GM04504 (cell line): ENCODE measurements around the gene ARHGEF17.

Experiments used
- DNase-seq: peaks from one replicate; pipeline ENCODE4 v3.0.0-alpha.2; 2012; ENCODE audit warnings: low read depth

The ARHGEF17 gene

DNA sequence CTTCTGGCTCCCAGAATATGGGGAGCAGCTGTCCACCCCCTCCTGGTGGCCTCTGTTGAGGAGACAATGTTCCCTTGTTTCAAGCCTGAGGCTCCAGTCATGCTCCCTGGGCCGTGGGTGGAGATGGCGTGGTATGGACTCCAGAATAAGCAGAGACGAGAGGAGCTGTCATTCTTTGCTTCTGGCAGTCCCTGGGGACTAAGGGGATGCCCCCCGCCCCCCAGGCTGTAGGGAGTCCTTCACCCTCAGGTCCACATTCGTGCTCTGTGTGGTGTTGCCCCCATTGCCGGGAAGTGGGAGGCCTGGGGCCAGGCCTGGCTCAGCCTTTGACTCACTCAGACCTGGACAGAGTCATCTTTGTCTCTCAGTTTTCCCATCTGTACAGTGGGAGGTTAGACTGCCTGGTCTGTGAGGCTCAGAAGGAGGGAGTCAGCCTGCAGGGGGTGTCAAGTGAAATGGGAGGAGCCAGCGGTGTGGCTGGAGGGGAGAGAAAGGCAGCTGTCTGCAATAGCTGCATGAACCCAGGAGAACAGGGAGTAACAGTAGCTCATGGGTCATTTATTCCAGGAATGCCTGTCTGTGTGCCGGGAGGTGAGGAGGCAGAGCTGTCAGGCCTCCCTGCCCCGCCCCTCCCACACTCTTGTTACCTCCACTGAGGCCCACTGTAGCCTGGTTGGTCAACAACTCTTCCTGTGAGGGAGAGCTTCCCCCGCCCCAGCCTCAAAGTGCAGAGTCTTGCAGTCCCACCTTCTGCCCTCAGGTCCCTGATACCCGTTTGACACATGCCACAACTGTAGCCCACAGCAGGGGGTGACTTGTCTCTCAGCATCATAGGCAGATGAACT lies 6.3 kb downstream of the ARHGEF17 start:
- no peak for DNase-seq

DNA sequence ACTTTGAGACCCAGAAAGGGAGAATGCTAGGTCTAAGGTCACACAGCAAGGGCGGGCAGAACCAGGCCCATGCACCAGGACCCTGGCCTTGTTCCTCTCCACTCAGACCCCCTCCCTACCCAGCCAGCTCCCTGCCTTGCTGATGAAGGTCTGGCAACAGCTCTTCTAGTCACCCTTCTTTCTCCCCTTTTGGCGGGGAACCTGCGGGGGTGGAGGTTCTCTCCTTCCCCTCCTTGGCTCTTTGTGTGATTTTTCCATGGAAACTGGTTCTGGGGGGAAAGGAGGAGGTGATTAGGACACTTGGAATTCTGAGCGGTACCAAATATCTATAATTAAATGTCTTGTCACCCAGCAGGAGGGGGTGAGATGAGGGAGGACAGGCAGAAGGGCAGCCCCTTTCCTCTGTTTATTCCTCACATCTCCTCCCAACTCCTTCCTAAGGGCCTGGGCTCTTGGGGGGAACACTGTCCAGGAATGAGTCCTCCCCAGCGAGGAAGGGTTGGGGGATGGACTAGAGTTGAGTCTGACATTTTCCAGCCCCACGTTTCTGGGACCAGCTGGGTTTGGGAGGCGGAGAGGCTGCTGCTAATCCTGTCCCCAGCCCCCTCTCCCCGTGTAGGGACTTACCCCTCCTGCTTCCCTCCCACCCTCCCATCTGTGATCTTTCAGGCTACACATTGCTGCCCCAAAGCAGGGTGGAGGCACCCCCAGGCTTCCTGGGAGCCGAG lies 7.4 kb downstream of the ARHGEF17 start:
- no peak for DNase-seq

DNA sequence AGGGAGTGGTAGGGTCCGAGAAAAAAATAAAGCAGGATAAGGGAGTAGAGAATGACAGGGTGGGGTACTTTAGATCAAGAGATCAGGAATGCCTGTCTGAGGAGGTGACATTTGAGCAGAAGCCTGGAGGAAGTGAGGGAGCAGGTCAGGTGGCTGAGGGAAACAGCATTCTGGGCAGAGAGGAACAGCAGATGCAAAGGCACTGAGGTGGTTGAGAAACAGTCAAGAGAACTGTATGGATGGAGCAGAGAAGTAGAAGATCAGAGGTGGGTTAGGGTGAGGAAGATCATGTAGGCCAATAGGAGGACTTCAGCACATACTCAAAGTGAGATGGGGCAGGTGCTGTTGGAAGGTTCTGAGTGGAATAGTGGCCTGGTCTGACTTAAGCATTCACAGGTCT lies 8.3 kb downstream of the ARHGEF17 start:
- DNase-seq = no peak

DNA sequence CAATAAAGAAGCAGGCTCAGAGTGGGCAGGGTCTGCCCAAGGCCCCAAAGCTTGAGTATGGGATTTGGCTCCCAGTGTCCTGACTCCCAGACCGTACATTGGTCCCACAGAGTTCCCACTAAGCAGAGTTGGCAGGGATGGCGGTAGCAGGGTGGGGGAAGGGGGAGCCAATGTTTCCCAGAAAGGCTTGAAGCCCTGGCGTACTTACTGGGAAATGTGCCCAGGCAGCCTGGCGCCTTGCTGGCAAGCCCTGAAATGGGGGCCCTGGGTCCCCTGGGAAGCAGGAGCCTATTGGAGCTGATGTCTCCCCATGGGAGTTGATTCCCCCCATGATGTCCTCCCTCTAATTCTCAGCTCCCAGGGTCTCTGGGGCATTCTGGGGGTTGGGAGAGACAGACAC lies 9.3 kb downstream of the ARHGEF17 start:
- DNase-seq = no peak

- DNase-seq = no peak
Measured at GRCh38 chr11:73317803-73318202, 9.7 kb downstream of the ARHGEF17 start.

- no peak for DNase-seq
Measured at GRCh38 chr11:73318501-73319011, 10.5 kb downstream of the ARHGEF17 start.

DNA sequence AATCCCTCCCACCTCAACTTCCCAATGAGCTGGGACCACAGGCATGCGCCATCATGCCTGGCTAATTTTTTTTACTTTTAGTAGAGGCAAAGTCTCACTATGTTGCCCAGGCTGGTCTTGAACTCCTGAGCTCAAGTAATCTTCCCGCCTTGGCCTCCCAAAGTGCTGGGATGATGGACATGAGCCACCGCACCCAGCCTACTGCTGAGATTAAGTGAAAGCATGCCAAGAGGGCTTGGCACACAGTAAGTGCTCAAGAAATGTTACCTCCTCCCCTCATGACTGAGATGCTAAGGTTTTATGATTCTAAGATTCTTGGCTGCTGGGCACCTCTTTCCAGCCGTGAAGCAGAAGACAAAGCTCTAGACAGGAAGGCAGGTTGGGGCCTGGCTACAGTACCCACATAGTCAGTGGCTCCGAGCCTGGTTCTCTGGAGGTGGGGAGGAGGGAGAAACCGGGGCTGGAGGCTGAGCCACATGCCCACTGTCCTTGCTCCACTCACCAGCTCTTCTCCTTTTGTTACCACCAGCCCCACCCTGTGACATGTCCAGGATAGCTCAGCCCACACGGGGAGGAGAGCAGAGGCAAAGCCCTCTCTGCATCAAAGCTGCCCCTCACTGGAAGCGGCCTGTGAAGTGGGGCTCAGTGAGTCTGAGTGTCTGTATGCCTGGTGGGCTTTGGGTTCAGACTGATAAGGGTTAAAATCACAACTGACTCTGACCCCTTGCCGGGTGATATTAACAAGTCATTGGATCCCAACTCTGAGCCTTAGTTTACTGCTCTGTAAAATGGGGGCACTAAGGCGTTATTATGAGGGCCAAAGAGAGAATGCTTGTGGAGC lies 12.9 kb downstream of the ARHGEF17 start:
- no peak for DNase-seq

- peak; percentile 49 for DNase-seq
Measured at GRCh38 chr11:73321604-73322381, 13.7 kb downstream of the ARHGEF17 start.

GRCh38 chr11:73322382-73323306 lies 14.6 kb downstream of the ARHGEF17 start:
- DNase-seq = no peak

- peak; percentile 63 for DNase-seq
Measured at GRCh38 chr11:73323464-73323863, 15.4 kb downstream of the ARHGEF17 start.

- no peak for DNase-seq
Measured at GRCh38 chr11:73324116-73324515, 16.0 kb downstream of the ARHGEF17 start.

DNA sequence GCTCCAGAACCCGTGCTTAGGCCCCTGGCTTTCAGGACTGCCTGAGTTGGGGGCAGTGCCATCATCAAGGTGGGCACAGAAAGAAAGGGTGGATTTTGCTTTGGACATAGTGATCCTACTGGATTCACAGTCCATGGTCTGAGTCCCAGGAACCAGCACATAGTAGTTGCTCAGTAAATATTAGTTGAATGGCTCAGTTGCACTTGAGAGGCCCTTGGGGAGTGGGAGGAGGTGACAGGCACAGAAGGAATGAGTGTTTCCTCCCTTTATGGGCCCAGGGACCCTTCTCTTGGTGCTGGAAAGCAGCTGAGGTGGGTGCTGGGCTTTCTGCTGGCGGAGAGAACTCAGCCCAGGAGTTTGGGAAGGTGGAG lies 16.6 kb downstream of the ARHGEF17 start:
- DNase-seq = no peak

DNA sequence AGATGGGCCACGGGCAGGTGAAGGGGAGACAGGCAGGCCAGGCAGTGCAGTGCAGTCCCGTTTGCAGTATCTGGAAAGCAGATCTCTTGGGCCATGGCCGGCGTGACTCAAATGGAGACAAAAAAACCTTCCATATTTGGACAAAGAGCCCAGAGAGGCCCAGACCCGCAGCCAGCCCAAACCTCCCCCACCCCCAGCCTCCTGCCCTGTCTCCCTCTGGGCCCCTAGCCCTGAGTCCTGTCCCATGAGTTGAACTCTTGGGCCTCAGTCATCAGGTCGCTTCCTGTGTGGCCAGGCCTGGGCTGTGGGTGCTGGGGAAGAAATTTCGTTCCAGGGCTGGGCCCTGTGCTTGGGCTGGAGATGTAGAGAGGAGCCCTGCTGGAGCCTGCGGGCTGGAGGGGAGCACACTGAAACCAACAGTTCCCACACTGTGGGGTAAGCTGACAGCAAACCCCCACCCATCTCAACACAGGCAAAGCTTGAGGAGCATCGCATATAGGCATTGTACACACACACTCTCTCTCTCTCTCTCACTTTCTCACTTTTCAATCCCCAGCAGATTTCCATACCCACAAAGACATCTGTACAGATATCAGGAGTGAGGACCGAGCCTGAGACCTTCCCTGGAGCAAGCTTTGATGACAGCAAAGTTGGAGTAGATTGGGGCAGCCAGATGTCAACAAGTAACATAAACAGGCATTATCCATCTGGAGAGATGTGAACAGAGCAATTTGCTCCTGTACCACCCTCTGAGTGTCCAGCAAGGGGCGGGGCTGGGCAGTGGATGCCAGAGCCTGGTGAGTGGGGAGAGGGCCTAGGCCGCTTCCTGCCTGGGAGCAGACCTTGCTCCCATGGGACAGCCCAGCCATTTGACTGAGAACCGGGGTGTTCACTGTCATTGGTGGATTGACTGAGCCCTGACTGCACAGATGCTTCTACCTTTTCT lies 17.2 kb downstream of the ARHGEF17 start:
- no peak for DNase-seq

DNA sequence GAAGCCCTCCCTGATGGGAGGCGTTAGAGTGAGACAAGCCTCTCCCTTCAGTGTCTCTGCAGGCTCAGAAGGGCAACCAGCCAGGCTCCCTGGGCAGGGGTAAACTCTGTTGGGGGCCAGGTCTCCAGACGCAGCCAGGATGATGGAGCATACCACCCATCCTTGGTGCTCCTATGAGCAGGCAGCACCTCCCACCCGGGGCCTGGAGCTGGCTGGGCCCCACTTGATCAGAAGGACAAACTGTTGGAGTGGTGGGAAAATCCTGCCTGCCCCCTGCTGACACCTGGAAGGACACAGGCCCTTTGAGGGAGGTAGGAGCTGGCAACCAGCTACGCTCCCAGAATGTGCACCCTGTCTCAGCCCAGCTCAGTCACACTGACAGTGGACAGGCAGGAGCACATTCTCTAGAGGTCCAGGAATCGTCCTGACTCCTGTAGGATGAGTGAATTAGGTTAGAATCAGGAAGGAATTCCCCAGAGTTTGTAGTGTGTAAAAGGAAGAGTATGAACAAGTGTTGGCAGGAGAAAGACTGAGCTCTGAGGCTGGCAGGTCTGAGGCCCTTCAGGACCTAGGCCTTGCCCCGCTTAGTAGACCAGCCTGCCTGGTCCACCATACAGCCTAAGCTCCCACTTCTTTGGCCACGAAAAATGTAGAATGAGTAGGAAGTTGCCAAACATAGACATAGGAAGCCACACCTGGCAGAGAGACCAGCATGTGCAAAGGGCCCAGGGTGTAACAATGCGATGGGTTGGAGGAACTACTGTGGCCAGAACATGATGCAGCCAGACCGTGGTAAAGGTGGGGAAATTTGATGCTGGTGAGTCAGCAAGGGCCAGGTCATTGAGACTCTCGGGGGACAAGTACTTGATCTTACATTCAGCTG lies 19.1 kb downstream of the ARHGEF17 start:
- no peak for DNase-seq

- DNase-seq = no peak
Measured at GRCh38 chr11:73327812-73328364, 19.8 kb downstream of the ARHGEF17 start.

DNA sequence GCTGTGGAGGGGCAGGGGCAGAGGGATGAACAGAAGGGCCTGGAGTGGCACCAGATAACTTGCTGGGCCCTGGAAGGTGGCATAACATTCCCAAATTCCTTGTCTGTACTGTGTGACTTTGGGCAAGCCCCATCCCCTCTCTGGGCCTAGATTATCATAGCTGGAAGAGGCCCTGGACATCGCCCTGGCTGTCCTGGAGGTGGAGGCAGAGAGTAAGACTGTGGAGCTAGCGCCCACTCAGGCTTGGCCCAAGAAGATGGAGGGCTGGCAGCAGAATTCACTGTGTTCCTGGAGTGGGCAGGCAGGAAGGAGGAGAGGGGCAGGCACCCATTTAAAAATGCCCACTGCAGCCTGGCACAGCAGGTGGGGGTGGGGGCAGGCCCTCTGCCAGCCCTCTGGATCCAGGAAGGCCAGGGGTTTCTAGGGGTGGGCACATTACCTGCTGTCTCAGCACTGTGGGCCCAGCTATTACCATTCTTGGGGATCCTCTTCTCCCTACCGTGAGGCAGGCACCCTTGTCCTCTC lies 22.6 kb downstream of the ARHGEF17 start:
- no peak for DNase-seq

DNA sequence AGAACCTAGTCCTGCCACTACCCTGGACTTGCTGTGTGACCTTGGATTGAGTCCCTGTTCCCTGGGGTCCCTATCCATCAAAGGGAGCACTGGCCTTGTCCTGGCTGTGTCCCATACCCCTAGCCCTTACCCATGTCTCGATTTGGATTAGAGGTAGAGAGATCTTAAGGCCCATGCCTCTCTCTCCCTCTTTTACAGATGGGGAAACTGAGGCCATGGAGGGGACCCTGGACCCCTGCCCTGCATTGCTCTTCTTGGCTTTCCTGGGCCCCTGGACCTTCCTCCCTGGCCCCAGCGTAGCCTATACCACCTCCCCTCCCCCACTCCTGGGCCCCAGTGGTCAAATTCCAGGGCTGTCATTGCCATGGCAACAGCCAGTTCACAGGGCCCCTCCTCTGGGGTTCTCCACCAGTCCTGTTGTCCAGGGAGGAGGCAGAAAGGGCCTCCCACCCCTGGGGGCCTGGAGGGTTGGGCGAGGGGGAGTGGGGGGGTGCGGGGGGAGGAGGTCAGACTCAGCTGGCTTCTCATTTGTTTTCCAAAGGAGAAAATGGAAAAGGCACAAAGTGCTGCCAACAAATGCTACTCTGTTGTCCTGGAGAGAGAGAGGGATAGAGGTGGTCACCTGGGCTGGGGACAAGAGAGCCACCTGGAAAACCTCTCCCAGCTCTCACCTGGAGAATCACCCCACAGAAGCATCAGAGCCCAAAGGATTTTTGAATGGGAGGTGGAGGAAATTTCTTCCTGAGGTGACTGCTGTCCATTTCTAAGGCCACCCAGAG lies 23.3 kb downstream of the ARHGEF17 start:
- no peak for DNase-seq
